NCI-H2196 (cell line): ENCODE results near the gene TMA7B.

Experiments used
- DNase-seq: peaks from one replicate; lab custom pipeline; 2025; ENCODE audit not compliant: unreplicated experiment; lab: John Stamatoyannopoulos, UW

Gene TMA7B

GRCh38 chr22:39999144-39999757, 39.1 kb downstream of the TMA7B start:
- DNase-seq = no peak

GRCh38 chr22:40000171-40000570, 40.0 kb downstream of the TMA7B start:
- DNase-seq = no peak

- no peak for DNase-seq
Observed at GRCh38 chr22:40001106-40001505, 40.9 kb downstream of the TMA7B start.

GRCh38 chr22:40001800-40002577, 41.8 kb downstream of the TMA7B start:
- DNase-seq = no peak

GRCh38 chr22:40002935-40003715, 42.9 kb downstream of the TMA7B start:
- DNase-seq = peak; percentile 41

GRCh38 chr22:40004836-40005235, 44.6 kb downstream of the TMA7B start:
- no peak for DNase-seq

GRCh38 chr22:40006641-40007040, 46.4 kb downstream of the TMA7B start:
- DNase-seq = peak; percentile 17

- no peak for DNase-seq
Observed at GRCh38 chr22:40007853-40008710, 47.9 kb downstream of the TMA7B start.

- peak; percentile 50 for DNase-seq
Observed at GRCh38 chr22:40008726-40009291, 48.6 kb downstream of the TMA7B start.

- peak; percentile 94 for DNase-seq
Observed at GRCh38 chr22:40009292-40009774, 49.1 kb downstream of the TMA7B start.

GRCh38 chr22:40009951-40010671, 49.9 kb downstream of the TMA7B start:
- DNase-seq = peak; percentile 88

- no peak for DNase-seq
Observed at GRCh38 chr22:40010746-40011145, 50.5 kb downstream of the TMA7B start.
